ENCODE results near the gene YPEL5.

YPEL5 gene

GRCh38 chr2:30172627-30173026 lies 25.8 kb downstream of the YPEL5 start:
- DNase-seq = no peak

GRCh38 chr2:30177440-30177839 lies 30.6 kb downstream of the YPEL5 start:
- DNase-seq = no peak

GRCh38 chr2:30177956-30178355 lies 31.1 kb downstream of the YPEL5 start:
- no peak for DNase-seq

- no peak for DNase-seq
These were observed 32.0 kb downstream of the YPEL5 start for GRCh38 chr2:30178618-30179434.

DNA sequence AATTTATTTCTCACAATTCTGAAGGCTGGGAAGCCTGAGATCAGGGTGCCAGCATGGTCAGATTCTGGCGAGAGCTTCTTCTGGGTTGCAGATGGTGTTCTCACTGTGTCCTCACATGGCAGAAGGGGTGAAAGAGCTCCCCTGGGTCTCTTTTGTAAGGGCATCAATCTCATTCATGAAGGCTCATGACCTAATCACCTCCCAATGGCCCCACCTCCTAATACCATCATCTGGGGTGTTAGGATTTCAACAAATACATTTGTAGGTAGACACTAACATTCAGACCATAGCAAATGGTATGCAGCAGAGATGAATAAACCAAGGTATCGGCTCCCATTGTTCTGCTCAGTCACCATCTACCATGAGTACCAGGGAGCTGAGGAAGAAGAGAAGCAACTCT lies 32.7 kb downstream of the YPEL5 start:
- DNase-seq = no peak

DNA sequence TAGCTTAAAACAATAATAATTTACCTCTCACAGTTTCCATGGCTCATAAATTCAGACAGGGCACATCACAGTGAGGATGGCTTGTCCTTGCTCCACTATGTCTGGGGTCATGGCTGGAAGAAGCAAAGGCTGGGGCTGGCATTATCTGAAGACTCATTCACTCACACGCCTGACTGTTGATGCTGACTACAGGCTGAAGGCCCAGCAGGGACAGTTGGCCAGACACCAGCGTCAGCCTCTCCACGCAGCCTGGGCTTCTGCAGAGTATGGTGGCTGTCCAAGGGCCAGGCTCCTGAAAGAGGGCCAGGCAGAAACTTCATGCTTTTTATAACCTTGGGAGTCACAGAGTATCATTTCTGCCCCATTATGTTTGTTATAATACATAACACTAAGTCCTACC lies 33.4 kb downstream of the YPEL5 start:
- DNase-seq = no peak

GRCh38 chr2:30181176-30181575 lies 34.4 kb downstream of the YPEL5 start:
- DNase-seq = no peak

- no peak for DNase-seq
These were observed 37.2 kb downstream of the YPEL5 start for GRCh38 chr2:30184035-30184434.

DNA sequence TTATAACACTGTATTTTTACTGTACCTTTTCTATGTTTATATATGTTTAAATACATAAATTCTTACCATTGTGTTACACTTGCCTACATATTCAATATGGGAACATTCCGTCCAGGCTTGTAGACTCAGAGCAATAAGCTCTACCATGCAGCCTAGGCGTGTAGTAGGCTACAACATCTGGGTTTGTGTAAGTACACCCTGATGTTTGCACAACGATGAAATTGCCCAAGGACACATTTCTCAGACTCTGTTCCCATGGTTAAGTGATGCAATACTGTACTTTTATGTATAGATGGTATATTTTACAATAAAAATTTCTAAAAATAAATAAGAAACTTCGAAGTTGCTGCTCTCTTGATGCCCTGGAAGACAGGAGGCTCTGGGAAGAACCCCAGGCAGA lies 38.4 kb downstream of the YPEL5 start:
- no peak for DNase-seq

- no peak for DNase-seq
These were observed 41.5 kb downstream of the YPEL5 start for GRCh38 chr2:30188292-30188691.

DNA sequence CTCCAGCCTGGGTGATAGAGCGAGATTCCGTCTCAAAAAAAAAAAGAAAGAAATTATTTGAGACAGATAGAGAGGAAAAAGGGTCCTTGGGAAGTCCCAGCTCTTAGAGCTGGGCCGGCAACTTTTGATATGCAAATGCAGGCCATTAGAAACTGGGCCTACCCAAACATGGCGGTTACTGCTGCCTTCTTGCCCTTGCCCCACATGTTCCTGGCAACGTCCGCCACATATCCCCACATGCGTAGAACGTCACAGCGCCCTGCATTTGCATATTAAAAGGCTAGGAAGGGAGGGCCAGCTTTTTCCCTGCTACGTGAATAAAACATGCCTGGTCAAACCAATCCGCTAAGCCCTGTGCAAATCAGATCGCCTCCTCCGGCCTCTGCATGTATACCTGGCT lies 43.8 kb downstream of the YPEL5 start:
- no peak for DNase-seq

GRCh38 chr2:30191107-30191506 lies 44.3 kb downstream of the YPEL5 start:
- no peak for DNase-seq

GRCh38 chr2:30191819-30192271 lies 45.0 kb downstream of the YPEL5 start:
- DNase-seq = no peak

GRCh38 chr2:30192314-30192713 lies 45.5 kb downstream of the YPEL5 start:
- no peak for DNase-seq

DNA sequence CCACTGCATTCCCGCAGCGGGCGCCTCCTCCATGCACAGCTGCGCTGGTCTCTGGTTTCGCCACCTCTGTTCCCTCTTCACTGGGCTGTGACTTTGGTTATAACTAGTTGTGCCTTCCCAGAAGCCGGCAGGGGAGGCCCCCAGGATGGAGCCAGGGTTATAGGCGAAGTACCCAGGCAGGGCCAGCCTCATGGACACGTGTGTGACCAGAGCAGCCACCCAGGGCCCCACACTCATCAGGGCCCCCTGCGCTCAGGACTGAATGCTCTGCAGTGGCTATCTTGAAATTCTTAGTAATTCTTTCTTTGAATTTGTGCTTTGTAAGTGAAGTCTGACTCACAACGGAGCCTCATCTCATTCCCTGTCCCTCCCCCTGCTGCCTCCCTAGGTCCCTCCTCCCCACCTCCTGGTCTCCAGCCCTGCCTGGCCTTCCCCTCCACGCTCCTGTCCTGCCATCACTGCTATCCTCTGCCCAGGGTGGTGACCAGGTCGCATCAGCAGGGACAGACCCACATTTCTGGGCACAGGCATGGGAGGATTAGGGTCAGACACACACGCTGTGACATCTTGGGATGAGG lies 46.4 kb downstream of the YPEL5 start:
- no peak for DNase-seq

DNA sequence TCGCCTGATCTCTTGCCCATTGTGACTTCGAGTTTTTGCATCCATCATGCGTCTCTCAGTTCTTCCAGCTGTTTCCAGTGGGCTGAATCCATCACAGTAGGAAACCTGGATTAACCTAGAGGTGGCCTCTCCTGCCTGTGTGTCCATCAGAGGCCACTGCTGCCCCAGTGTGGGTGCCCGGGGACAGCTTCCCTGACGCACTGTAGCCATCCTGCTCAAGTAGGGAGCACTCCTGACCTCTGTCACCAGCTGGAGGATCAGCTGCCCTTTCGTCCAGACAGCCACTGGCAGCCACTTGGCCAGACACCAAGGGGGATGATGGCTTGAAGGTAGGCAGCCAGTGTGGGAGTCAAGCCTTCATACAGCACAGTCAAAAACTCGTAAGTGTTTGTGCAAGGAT lies 47.6 kb downstream of the YPEL5 start:
- no peak for DNase-seq

DNA sequence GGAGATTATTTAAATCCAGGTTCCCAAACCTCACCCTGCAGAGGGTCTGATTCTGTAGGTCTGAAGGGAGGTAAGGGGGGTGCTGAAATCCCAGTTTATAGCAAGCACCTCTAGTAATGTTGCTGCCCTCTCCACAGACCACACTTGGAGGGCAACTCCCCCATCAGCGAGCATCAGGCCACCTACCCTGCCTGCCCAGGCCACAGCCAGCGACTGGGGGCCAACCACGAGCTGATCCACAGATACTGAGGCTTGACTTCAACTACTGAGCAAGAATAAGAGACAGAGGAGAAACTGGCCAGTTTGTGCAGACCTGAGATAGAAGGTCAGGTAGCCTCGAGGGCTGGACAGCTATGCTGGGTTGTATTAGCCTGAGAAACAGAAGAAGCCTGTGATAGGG lies 48.2 kb downstream of the YPEL5 start:
- DNase-seq = no peak

- DNase-seq = no peak
These were observed 50.9 kb downstream of the YPEL5 start for GRCh38 chr2:30197570-30198192.

- no peak for DNase-seq
These were observed 55.2 kb downstream of the YPEL5 start for GRCh38 chr2:30201990-30202389.

DNA sequence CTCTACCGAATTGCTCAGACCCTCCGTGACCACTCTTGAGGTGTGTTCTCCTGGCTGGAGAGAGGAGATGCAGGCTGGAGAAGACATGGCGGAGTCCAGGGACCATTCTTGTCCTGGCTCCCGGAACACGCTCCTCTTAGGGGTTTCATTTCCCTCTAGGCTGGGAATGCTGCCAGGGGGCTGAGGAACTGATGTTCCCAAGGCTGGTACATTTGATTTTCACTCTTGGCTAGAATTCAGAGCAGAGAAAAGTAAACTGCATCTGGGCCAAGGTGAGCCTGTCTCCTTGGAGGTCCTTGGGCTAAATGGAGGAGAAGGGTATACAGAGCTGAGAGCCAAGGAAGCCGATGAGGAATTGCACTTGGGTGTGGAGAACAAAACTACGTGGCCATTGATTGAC lies 56.3 kb downstream of the YPEL5 start:
- no peak for DNase-seq

DNA sequence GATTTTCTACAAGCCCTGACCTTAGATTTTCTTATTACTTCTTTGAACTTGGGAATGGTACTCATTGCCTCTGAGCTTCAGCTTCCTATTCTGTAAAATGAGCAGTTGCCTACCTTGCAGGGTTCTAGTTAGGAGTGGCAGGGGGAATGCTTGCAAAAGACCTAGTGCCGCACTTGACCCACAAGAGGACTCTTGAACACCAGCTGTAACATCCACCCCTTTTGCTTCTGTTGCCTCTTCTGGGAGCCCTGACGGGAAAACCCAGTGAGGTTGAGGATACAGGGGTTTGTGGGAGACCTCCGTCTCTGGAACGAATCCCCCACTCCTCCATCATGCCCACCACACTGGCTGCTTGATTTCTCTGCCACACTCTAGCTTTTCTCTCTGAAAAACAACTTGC lies 57.5 kb downstream of the YPEL5 start:
- no peak for DNase-seq

GRCh38 chr2:30205456-30205855 lies 58.6 kb downstream of the YPEL5 start:
- no peak for DNase-seq

- DNase-seq = no peak
These were observed 59.9 kb downstream of the YPEL5 start for GRCh38 chr2:30206461-30207430.

Measured in NCI-H2107 (cell line).